HG03064 (cell line): Measurements from ENCODE around the gene BMP2K.

Experiments
- ATAC-seq: cut with Tn5 transposase; IDR thresholded peaks from one replicate; pipeline ENCODE4 v1.9.1; 2021; ENCODE audit warnings: low read depth; ENCODE audit not compliant: unreplicated experiment

Gene BMP2K

DNA sequence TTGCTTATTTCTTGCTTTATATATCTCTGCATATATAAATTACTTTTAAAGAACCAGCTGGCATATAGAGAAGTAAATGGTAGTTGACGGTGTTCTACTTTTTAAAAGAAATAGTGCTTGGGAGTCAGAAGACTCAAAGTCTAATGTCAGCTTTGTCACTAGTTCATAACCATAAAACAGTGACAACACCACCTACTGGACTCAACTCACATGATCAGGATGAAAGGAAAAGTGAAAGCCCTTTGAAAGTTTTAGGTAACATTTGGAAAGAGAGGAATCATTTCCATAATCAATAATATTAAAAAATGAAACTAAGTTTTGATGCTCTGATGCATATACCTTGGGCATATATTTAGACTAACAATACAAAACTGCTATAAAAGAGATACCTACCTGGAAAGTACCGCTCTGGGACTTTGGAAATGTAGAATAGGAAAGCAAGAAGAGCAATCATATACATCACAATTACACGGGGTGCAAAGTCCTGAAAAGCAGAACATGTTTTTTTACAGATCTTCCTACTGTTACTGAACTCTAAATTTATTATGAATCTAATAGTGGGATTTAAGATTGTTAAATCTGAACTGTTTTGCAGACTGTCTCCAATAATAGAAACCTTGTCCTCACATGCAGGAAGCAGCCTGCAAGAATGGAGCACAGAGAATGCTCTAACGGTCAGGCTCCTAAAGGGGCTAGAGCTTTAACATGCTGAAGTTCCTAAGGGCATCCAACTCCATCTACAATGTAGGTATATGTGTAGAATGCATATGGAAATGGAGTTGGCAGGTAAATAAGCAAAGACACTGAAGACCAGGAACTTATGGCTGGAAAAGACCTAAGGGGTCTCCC lies 147.5 kb downstream of the BMP2K start:
- ATAC-seq = no peak

GRCh38 chr4:78926826-78927225 lies 150.7 kb downstream of the BMP2K start:
- ATAC-seq = no peak

DNA sequence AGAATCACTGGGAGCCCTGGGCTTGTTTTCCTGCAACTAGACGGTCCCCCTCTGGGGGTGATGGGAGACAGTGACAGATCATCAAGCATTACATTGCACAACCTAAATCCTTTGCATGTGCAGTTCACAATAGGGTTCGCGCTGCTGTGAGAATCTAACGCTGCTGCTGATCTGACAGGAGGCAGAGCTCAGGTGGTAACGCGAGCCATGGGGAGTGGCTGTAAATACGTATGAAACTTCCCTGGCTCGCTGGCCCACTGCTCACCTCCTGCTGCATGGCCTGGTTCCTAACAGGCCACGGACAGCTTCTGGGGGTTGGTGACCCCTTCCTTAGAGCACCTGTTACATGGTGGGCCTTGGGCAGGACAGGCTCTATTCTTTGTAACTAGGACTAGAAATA lies 152.7 kb downstream of the BMP2K start:
- ATAC-seq = no peak

DNA sequence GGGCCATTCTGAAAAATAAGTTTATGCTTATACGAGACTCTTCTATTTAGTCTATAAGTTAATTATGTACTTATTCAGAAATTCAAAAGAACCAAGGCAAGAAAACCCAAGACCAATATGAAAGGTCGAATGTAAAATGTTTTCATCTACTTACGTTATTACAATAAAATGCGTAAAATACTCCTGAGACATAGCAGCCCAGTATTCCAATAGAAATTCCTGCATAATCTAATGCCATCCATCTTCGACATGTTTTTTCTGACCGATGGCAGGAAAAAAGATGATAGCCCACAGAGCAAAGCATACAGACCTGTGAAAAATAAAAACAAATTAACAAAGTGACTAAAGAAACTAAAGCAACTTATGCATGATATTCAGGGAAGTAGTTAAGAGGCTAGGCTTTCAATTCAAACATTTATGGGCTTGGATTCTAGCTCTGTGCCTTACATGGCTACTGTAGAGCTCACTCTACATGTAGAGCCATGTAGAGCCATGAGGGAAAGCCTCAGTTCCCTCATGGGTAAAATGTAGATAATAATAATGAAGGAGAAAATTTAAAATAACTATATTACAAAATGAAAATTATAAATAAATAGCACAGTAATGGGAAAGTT lies 154.0 kb downstream of the BMP2K start:
- ATAC-seq = no peak

DNA sequence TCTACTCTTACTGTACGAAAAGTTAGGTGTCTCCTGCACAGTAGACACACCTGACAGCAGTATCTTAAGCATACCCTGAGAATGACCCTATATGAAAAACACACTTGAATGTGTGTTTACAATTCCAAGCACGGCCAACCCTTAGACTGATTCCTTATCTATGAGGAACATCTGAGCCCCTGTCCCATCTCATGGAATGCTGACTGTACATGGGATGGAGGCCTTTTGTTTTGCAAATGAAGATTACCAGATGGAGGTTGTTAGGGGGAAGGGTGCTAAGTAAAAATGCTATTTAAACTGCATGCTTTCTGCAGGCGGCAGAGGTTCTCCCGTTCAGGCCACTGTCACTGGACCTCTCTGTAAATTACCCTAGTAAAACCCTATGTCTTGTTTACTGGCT lies 160.8 kb downstream of the BMP2K start:
- ATAC-seq = no peak

GRCh38 chr4:78937837-78938236 lies 161.7 kb downstream of the BMP2K start:
- ATAC-seq = no peak

DNA sequence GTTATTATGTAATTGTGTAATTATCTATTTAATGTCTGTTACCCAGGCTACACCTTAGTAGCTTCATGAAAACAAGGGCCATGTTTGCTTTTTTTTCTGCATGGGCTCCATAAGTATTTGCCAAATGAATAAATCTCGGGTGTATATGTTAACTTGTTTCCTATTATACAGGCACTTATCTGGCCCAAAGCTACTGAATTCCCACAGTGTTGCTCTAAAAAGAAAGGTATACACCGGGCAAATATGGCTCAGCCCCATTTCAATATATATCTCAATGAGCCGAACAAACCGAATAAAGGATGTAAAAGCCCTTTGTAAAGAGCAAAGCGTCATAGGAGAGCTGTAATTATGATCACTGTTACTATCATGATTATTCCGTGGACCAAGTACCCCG lies 162.3 kb downstream of the BMP2K start:
- ATAC-seq = no peak

- peak; percentile 99 for ATAC-seq
Observed at GRCh38 chr4:78938868-78939666, 162.9 kb downstream of the BMP2K start, which contains the start of gene PAQR3. Gene PAQR3, minus strand, starts transcription at chr4:78939438. Its CDS starts 214 bp downstream, at chr4:78939224.

DNA sequence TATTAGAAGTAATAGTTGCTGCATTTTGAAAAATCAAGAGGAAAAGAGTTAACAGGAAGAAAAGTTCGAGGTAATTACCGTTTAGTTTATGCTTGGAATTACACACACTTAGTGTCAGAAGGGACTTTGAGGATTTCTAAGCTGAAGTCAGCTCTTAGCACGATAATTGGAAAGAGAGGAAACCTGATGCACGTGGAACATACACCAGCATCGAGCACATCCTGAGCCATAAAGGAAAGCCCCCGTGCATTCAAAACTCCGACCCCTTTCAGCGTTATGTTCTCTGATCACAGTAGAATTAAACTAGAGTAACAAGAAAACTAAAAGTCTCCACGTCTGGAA lies 163.5 kb downstream of the BMP2K start:
- ATAC-seq = no peak

DNA sequence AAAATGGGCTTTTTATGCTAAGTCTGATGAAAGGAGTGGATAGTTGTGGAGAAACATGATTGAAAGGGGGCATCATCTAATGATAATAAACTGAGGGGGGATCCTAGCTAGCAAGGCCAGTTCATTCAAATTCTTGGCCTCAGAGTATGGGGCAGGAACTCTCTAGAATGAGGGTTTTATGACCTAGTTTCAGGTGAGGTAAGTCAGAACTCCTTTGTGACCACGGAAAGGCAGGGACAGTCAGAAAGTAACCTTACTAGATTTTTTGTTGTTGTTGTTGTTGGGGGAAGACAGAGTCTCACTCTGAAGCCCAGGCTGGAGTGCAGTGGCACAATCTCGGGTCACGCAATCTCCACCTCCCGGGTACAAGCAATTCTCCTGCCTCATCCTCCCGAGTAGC lies 164.6 kb downstream of the BMP2K start:
- ATAC-seq = no peak

DNA sequence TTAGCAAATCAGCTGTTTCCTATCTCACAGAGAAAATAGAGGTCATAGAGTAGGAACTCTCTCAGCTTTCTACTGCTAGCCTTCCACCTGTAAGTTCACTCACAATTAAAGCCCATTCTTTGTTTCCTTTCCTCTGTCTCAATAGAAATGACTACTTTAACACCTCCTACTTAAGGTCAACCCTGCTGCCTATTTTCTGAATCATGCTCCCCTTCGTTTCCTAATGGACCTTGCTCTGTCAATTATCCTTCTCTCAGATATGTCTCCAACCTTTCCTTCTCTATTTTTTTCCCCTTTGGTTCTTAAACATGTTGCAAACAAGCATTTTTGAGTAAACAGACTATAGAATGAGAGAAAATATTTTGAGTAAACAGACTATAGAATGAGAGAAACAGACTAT lies 168.2 kb downstream of the BMP2K start:
- ATAC-seq = no peak

DNA sequence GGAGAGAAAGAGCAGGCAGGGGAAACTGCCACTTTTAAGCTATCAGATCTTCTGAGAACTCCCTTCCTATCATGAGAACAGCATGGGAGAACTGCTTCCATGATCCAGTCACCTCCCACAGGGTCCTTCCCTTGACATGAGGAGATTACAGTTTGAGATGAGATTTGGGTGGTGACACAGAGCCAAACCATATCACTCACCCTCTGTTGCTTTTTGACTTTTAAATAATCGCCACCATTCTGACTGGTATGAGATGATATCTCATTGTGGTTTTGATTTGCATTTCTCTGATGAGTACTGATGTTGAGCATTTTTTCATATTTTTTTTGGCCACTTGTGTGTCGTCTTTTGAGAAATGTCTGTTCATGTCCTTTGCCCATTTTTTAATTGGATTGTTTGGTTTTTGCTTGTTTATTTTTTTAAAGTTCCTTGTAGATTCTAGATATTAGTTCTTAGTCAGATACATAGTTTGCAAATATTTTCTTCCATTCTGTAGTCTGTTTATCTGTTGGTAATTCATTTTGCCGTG lies 169.6 kb downstream of the BMP2K start:
- ATAC-seq = no peak

DNA sequence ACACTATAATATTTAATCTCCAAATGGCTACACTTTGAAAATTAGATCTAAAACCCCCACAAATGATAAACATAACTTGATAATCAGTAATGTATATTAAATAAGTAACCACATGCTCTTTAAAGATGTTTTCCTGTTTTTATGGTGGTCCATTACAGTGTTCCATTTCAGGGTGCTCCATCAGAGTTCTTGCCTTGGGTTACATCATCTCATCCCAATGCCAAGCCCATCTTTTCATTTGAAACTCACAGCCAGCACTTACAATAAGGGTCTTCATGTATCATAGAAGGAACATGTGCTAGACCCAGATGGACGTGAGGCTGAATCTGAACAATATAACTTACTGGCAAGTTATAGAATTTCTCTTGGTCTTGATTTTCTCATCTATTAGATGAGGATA lies 173.6 kb downstream of the BMP2K start:
- no peak for ATAC-seq

- no peak for ATAC-seq
Observed at GRCh38 chr4:78951862-78952472, 175.8 kb downstream of the BMP2K start.

- ATAC-seq = no peak
Observed at GRCh38 chr4:78953231-78953630, 177.1 kb downstream of the BMP2K start.

DNA sequence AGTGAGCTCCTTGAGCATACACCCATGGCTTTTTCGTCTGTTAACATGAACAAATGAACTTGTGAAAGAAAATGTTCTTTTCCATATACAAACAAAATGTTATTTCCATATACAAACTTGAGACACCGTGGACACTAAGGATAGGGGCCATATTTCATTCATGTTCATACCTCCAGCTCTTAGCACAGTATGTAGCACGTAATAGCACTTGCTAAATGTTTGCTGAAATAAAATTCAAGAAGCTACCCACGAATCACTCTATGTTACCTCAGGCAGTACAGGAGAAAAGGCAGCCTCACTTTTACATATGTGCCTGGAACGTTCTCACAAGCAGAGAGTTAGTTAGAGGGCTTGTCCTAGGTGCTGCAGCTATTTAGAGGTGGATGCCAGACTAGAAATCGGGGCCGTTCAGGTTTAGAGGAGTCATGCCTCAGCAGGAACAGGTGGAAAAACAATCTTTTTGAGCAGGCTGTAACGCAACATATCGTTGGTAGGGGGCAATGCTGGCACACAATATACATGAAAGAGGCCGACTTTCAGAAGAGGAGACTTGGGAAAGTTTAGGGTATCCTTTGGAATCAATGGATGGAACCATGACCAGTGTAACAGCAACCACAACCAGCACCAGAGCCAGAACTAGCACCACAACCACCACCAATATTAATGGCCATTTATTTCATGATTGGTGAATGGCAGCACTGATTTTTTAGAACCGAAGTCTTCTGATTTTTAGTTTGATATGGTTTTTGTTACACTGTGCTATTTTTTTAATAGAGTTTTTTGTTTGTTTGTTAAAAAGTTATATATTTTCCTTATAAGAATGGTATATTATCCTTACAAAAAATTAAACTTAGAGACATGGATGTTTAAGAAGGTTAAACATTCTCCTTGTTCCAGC lies 177.9 kb downstream of the BMP2K start:
- no peak for ATAC-seq

GRCh38 chr4:78956975-78957374 lies 180.8 kb downstream of the BMP2K start:
- no peak for ATAC-seq

GRCh38 chr4:78960926-78961325 lies 184.8 kb downstream of the BMP2K start:
- ATAC-seq = no peak
